GM18951 (cell line): Measurements from ENCODE around the gene SLC27A4.

Experiments used
- POLR2A ChIP-seq: IDR thresholded peaks from 4 replicates; pipeline ENCODE4 v1.6.1; 2011; ENCODE audit warnings: mild to moderate bottlenecking; ENCODE audit not compliant: insufficient read length, insufficient read depth; ENCODE audit errors: extremely low read depth
- in situ Hi-C: fragments of 300-500 bp; cut with MboI; formaldehyde crosslinking; loops from one replicate; pipeline ENCODE4 v1.12.0; 2022; ENCODE audit warnings: low sequenced_read_pairs, mixed read lengths, inconsistent platforms; ENCODE audit not compliant: unreplicated experiment

SLC27A4 gene

GRCh38 chr9:128385496-128386460, 45.5 kb downstream of the SLC27A4 start:
- no peak for TF ChIP-seq POLR2A
- in situ Hi-C loops = no loop called here

DNA sequence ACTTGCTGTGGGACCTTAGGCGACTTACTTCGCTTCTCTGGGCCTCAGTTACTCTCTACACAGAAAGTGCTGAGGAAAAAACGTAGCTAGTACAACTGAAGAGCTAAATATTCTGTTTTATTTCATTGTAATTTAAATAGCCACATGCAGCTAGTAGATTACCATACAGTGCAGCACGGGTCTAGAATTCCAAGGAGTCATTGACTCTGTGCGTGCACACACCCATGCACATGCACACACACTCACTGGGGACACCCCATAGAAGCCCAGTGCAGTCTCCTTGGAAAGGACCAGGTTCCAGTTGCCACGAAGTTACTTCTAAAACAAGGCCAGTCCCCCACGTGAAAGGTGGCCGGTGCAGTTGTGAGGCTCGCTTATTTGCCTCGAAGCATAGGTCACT, 47.8 kb downstream of the SLC27A4 start:
- no peak for TF ChIP-seq POLR2A
- in situ Hi-C loops = no loop called here

DNA sequence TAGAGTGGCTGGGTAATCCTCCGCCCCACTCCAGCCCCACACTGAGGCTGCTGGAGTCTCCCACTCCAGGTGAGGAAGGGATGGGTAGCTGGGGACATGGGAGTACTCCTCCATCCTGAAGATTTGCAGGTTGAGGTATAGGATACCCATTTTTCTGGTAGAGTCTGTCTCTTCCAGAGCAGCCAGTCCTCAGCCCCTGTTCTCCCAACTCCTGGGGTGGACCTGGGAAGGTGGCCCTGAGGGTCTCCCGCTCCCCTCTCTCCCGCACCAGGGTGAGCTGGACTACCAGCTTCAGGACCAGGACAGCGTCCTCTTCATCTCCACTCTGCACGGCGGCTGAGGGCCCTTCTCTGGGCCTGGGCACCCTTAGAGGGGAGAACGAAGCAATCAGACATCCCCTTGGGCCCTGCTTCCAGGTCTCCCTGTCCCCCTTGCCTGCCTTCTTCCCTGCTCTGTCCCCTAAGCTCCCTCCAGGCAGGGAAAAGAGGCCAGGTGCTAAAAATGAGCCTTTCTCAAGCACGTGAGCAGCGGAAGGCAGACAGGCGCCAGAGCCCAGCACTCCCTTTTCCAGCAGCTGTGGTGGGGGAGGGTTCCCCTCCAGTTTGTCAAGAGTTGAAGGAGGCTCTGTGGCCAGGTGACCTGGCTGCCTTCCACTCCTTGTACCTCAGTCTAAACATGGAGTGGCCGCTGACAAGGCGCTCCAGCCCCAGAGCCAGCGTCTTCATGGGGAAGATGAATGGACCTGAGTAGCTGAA, 49.2 kb downstream of the SLC27A4 start:
- in situ Hi-C loops = no loop called here
- no peak for TF ChIP-seq POLR2A

GRCh38 chr9:128390150-128390812, 50.0 kb downstream of the SLC27A4 start:
- in situ Hi-C loops = no loop called here
- TF ChIP-seq POLR2A = no peak

- in situ Hi-C loops = no loop called here
- no peak for TF ChIP-seq POLR2A
Measured at GRCh38 chr9:128390813-128391711, 50.7 kb downstream of the SLC27A4 start.

DNA sequence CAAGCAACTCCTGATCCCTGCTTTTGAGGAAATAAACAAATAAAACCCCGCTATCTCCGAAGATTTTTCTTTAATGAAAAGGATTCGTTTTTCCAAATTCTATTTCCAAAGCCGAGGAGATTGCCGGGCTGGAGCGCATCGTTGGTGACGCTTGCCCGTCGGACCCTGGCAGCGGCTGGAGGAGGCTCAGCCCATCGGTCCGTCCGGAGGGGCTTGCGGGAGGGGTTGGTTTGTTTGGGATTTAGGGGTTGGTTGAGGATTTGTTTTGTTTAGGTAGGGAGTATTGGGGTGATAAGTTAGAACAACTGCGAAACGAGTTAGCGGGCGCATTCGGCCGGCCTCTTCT, 51.6 kb downstream of the SLC27A4 start:
- in situ Hi-C loops = no loop called here

DNA sequence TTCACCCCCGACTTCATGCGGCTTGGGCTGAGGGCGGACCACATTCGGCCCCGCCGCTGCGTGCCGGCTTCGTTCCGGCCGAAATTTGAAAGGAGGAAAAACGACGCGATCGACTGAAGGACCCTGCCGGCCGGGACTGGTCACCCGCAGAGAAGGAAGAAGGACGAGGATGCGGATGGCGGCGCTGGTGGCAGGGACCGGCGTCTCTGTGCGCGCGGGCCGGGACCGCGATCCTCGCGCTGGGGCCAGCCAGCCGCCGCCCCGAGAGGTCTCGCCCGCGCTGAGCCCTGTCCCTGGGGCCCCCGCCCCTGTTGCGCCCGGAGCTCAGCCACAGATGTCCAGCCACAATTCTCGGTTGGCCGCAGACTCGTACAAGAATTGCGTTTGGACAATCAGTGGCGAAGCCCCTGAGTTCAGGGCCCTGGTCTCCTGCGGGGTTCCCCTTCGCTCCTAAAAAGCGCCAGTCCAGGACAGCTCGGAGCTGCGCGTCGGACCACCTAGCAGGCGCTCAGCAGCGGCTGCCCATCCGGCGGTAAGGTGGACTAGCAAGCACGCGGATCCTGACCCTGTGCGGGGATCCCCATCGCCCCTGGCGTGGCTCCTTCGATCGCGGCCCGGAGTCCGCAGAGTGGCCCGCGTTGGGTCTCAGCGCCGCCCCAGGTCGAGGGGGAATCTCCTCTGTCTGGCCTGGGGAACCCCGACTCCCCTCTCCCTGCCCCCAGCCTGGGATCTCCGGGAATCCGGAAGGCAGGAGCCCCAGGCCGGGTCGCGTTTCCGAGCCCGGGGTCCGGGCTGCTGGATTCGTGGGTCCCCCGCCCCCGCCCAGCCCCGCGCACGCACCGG, 52.2 kb downstream of the SLC27A4 start:
- no peak for TF ChIP-seq POLR2A
- in situ Hi-C loops = no loop called here

More for the DNA sequence above, 51.6 kb downstream of the SLC27A4 start:
- TF ChIP-seq POLR2A = no peak

GRCh38 chr9:128393145-128393775, 52.9 kb downstream of the SLC27A4 start:
- TF ChIP-seq POLR2A = no peak
- in situ Hi-C loops = no loop called here

DNA sequence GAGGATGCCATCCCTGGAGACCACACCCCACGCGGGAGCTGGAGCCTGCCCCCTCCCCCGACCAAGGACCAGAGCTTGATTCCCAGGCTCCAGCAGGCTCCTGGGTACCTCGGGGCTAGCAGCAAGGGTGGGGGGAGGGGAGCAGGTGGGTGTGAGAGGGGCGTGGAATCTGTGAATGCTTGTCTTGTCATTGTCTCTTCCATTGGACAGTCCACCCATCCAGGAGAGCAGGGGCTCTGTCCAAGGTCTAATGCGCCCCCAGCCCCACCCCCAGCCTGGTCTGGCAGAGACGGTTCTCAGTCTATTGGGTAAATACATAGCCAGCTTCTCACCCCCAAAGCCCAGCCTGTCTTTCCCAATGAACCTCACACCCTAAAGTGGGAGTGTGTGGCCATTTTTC, 53.6 kb downstream of the SLC27A4 start:
- TF ChIP-seq POLR2A = no peak
- in situ Hi-C loops = no loop called here

GRCh38 chr9:128394379-128395168, 54.2 kb downstream of the SLC27A4 start:
- in situ Hi-C loops = no loop called here
- no peak for TF ChIP-seq POLR2A
